Ovary (tissue), 10 donors: ENCODE measurements around the gene ZNHIT6. TPM values are rescaled to one million over a fixed set of nuclear protein-coding genes. Genes with fewer than 3 reads are reported as not detected.
A peak's percentile ranks its signal among the peaks of the same experiment; 100 is the strongest.

ENCODE experiments used
- DNase-seq, 5 donors: peaks; one replicate each; pipeline ENCODE4 v3.0.0-alpha.2; 2019 to 2020
- H3K27ac ChIP-seq, 2 donors: fragments of 200-600 bp; one replicate each; pipeline versions ENCODE4 v1.5.1 to v1.8.0; 2019 to 2022
- H3K27me3 ChIP-seq: fragments of 200-600 bp; one replicate; pipeline ENCODE4 v1.8.0; 2022
- H3K36me3 ChIP-seq: fragments of 200-600 bp; sonication (generic); one replicate; pipeline ENCODE4 v1.5.1; 2019
- H3K4me1 ChIP-seq: one replicate; pipeline ENCODE4 v1.8.1; 2013; ENCODE audit warnings: mild to moderate bottlenecking, moderate library complexity; ENCODE audit not compliant: insufficient read depth
- H3K4me3 ChIP-seq: fragments of 200-600 bp; sonication (generic); one replicate; pipeline ENCODE4 v1.5.1; 2017
- H3K9me3 ChIP-seq, 2 donors: fragments of 200-600 bp in 1 of 2; sonication (generic) in 1 of 2; one replicate each; pipeline versions ENCODE4 v1.5.1 to v1.8.1; 2013 to 2019; ENCODE audit warnings: mild to moderate bottlenecking in 1 of 2, moderate library complexity in 1 of 2
- CTCF ChIP-seq, 3 donors: fragments of 450-650 bp in 2 of 3; fragments of 200-600 bp in 1 of 3; IDR thresholded peaks; one replicate each; pipeline versions ENCODE4 v1.5.1 to v1.8.0; 2016 to 2022; ENCODE audit warnings: antibody characterized with exemption in 3 of 3, mild to moderate bottlenecking in 1 of 3
- EP300 ChIP-seq: sonication (generic); formaldehyde crosslinking; IDR thresholded peaks from one replicate; pipeline ENCODE4 v1.6.1; 2017; ENCODE audit warnings: antibody characterized with exemption
- POLR2A ChIP-seq: fragments of 450-650 bp; IDR thresholded peaks from one replicate; pipeline ENCODE4 v1.6.1; 2017; ENCODE audit warnings: antibody characterized with exemption, mild to moderate bottlenecking, moderate library complexity
- whole genome bisulfite sequencing, 3 donors: extraction: QIAGEN DNeasy Blood & Tissue Kit in 1 of 3; methylation state at CpG; one replicate each; pipeline versions ENCODE4 v1.1.5 to v1.1.7; 2013 to 2017; 5-methylcytosine and 5-hydroxymethylcytosine counted together
- intact Hi-C, 4 donors: fragments of 100-400 bp; cut with DNase I; formaldehyde crosslinking; loops; one replicate each; pipeline versions ENCODE4 v1.11.0 to v1.15.1; 2022 to 2023
- long read RNA-seq, 3 donors: library from polyadenylated mRNA in 2 of 3; unstranded in 2 of 3; transcript quantifications; one replicate each; pipeline ENCODE4 v2.0.0 and lab custom pipeline, GENCODE V29; 2021 to 2026
- polyA plus RNA-seq, 2 donors: library from polyadenylated mRNA; stranded (reverse); fragments of 200-250 nt in 1 of 2; fragments of 350-450 nt in 1 of 2; fragmentation: Illumina TruSeq in 1 of 2; extraction: RNeasy Lipid Tissue Mini Kit (QIAGEN cat#74804) in 1 of 2; gene quantifications; one replicate each; pipeline ENCODE4 v1.2.3, GENCODE V29; 2013 to 2014
- total RNA-seq, 7 donors: library from RNA; depleted of rRNA in 2 of 7; stranded (reverse); fragments of >200 nt in 2 of 7; fragmentation: NEBNext Ultra II Directional in 3 of 7; extraction: Animal tissue kit (Norgen Biotek cat#: 25700) in 3 of 7; gene quantifications; one replicate each; pipeline versions ENCODE4 v1.1.0 to v1.2.4, GENCODE V29; 2016 to 2023
- donor health status: DM: no; HTN: no; CAD: no; lungs with moderate emphysema.
- donor health status: DM: no; HTN: no; CAD: no.
- donor health status: Bipolar disorder and iron deficiency.
- donor health status: DM: yes; HTN: yes; CAD: no.
- donor health status: DM: no; HTN: no; CAD: no.
- donor health status: DM: yes; HTN: yes; CAD: no.

Gene ZNHIT6, protein sequence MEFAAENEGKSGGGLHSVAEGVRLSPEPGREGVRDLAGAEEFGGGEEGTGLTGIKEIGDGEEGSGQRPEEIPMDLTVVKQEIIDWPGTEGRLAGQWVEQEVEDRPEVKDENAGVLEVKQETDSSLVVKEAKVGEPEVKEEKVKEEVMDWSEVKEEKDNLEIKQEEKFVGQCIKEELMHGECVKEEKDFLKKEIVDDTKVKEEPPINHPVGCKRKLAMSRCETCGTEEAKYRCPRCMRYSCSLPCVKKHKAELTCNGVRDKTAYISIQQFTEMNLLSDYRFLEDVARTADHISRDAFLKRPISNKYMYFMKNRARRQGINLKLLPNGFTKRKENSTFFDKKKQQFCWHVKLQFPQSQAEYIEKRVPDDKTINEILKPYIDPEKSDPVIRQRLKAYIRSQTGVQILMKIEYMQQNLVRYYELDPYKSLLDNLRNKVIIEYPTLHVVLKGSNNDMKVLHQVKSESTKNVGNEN
- total RNA-seq: 10 to 100 TPM in 5 of 7 donors, 1 to 10 TPM in 2; 8.8 to 22.9 (median 16.2) TPM
- polyA plus RNA-seq: 10 to 100 TPM; 12.0 to 22.1 TPM
- long read RNA-seq, donor 1, transcript ZNHIT6-201 (10 exons, 2,797 nt): major isoform, 13 of 24 reads
- long read RNA-seq, donor 1, partial matches to known transcripts: 0 of 24 reads
- long read RNA-seq, donor 1, other reads (novel, unspliced or antisense): 11 of 24 reads
- long read RNA-seq, donor 2, partial matches to known transcripts: 0 of 1 reads
- long read RNA-seq, donor 2, other reads (novel, unspliced or antisense): 0 of 1 reads
- long read RNA-seq, donor 3, transcript ZNHIT6-201 (10 exons, 2,797 nt): major isoform, 13 of 14 reads
- long read RNA-seq, donor 3, partial matches to known transcripts: 1 of 14 reads
- long read RNA-seq, donor 3, other reads (novel, unspliced or antisense): 0 of 14 reads

- WGBS, 3 donors: 0 to 2% (median 1%) methylated on average over 35 of the region's 35 CpGs
- H3K27ac ChIP-seq: peak within 1 kb of the TSS in 1 of 2 donors; percentile 79
- DNase-seq: peak; percentile 81 to 89 (median 87)
- no peaks in the 10 kb centered on the region for H3K36me3 ChIP-seq
- peak within 1 kb of the TSS; percentile 57 for H3K4me3 ChIP-seq
- no peaks in the 10 kb centered on the region for H3K27me3 ChIP-seq
- peaks cover 3% of the 10 kb centered on the region for H3K4me1 ChIP-seq
- TF ChIP-seq CTCF (IDR thresholded peaks at IDR 0.05) (peak in 2 of 3 donors; percentile 16 to 21), POLR2A (peak; percentile 65), EP300 (no peak)
- intact Hi-C loops: no loop called here
- no peaks in the 10 kb centered on the region for H3K9me3 ChIP-seq
Measured at GRCh38 chr1:85707990-85708828, at the start of gene ZNHIT6. ZNHIT6 (minus strand) TSS chr1:85708433; CDS start chr1:85708284, 149 bp downstream.

DNA sequence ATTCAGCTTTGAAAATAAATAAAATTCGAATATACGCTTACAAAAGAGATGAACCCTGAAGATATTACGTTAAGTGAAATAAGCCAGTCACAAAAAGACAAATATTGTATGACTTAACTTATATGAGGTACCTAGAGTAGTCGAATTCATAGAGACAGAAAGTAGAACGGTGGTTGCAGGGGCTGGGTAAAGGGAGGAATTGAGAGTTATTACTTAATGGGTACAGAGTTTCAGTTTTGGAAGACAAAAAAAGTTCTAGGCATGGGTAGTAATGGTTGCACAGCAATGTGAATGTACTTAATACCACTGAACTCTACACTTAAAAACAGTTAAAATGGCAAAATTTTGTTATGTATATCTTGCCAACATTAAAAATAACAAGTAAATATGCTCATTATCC lies 48.6 kb upstream of the ZNHIT6 start:
- Histone ChIP-seq H3K4me3 (no peak overlapping the region), H3K36me3 (no peaks in the 10 kb centered on the region), H3K27me3 (no peaks in the 10 kb centered on the region), H3K27ac (no peak overlapping the region), H3K9me3 (no peaks in the 10 kb centered on the region), H3K4me1 (no peaks in the 10 kb centered on the region)
- intact Hi-C loops: no loop called here
- no peak for DNase-seq
- TF ChIP-seq EP300 (no peak), CTCF (IDR thresholded peaks at IDR 0.05) (no peak), POLR2A (no peak)
- 88 to 92% (median 92%) methylated on average over 5 of the region's 5 CpGs for WGBS, 3 donors

GRCh38 chr1:85748120-85748519 lies 39.9 kb upstream of the ZNHIT6 start:
- Histone ChIP-seq H3K27me3 (peaks cover 2% of the 10 kb centered on the region), H3K4me3 (no peak overlapping the region), H3K9me3 (no peaks in the 10 kb centered on the region), H3K27ac (no peak overlapping the region), H3K36me3 (no peaks in the 10 kb centered on the region), H3K4me1 (no peaks in the 10 kb centered on the region)
- TF ChIP-seq CTCF (IDR thresholded peaks at IDR 0.05): no peak
- no peak for TF ChIP-seq EP300
- TF ChIP-seq POLR2A: no peak
- DNase-seq: no peak
- 0 to 84% (median 1%) methylated on average over 1 of the region's 1 CpG for WGBS, 3 donors
- intact Hi-C loops: no loop called here

GRCh38 chr1:85746777-85747176 lies 38.5 kb upstream of the ZNHIT6 start:
- Histone ChIP-seq H3K27ac (no peak overlapping the region), H3K4me1 (no peaks in the 10 kb centered on the region), H3K36me3 (no peaks in the 10 kb centered on the region), H3K27me3 (peaks cover 2% of the 10 kb centered on the region), H3K4me3 (no peak overlapping the region), H3K9me3 (no peaks in the 10 kb centered on the region)
- WGBS, 3 donors: 91 to 93% (median 92%) methylated on average over 3 of the region's 3 CpGs
- DNase-seq: no peak
- intact Hi-C loops: no loop called here
- TF ChIP-seq EP300: no peak
- TF ChIP-seq CTCF (IDR thresholded peaks at IDR 0.05): no peak
- TF ChIP-seq POLR2A: no peak
